ENCODE results near the gene MAGEB10.

DNA sequence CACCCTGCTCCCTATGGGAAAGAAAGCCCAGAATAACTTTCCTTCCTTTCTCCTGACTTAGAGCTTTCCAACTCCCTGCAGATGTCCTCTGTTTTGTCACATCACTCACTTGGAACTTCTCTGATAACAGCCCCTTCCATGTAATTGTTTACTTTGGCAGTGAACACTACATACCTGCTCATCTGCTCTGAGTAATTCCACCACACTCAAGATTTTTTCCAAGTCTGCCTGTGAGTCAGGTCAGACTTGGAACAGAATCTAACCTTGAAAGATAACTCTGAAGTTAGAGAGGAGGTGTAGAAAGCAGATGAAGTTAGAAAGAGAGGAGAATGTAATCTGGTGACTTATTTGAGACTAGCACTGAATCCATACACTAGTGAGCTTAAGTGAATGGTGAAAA is 7.4 kb downstream of the MAGEB10 start:
- TF ChIP-seq, protein P1, sequence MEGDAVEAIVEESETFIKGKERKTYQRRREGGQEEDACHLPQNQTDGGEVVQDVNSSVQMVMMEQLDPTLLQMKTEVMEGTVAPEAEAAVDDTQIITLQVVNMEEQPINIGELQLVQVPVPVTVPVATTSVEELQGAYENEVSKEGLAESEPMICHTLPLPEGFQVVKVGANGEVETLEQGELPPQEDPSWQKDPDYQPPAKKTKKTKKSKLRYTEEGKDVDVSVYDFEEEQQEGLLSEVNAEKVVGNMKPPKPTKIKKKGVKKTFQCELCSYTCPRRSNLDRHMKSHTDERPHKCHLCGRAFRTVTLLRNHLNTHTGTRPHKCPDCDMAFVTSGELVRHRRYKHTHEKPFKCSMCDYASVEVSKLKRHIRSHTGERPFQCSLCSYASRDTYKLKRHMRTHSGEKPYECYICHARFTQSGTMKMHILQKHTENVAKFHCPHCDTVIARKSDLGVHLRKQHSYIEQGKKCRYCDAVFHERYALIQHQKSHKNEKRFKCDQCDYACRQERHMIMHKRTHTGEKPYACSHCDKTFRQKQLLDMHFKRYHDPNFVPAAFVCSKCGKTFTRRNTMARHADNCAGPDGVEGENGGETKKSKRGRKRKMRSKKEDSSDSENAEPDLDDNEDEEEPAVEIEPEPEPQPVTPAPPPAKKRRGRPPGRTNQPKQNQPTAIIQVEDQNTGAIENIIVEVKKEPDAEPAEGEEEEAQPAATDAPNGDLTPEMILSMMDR (IDR thresholded peaks at IDR 0.05; ENCODE audit: insufficient read depth, low read depth, low read length): no peak
- no peak for TF ChIP-seq EZH2 (IDR thresholded peaks at IDR 0.05; ENCODE audit: insufficient read depth, low read length)
